ENCODE measurements around the gene MGMT. TPM values are rescaled to one million over a fixed set of nuclear protein-coding genes. Genes with fewer than 3 reads are reported as not detected.
"Not testable (repeated sequence)": the region's sequence is repeated elsewhere in the genome, so short reads cannot be mapped to it uniquely, and the experiment has no call there.

MGMT gene
- total RNA-seq, 6 experiments from 2014 or later: 36.5 to 53.4 (median 42.3) TPM

- H3K4me1 ChIP-seq: no peaks in the 10 kb centered on the region
- H3K4me3 ChIP-seq: no peak overlapping the region
- no peak for DNase-seq
- no peaks in the 10 kb centered on the region for H3K36me3 ChIP-seq
- H3K27ac ChIP-seq: no peak overlapping the region
- intact Hi-C loops (cut with DNase I): no loop called here
- H3K27me3 ChIP-seq: no peaks in the 10 kb centered on the region
- H3K9me3 ChIP-seq: no peaks in the 10 kb centered on the region
- 92% methylated on average over 4 of the region's 10 CpGs for WGBS (ENCODE audit: insufficient coverage, low coverage, low lambda C conversion rate, missing lambda C conversion rate)
- TF ChIP-seq, protein P1, sequence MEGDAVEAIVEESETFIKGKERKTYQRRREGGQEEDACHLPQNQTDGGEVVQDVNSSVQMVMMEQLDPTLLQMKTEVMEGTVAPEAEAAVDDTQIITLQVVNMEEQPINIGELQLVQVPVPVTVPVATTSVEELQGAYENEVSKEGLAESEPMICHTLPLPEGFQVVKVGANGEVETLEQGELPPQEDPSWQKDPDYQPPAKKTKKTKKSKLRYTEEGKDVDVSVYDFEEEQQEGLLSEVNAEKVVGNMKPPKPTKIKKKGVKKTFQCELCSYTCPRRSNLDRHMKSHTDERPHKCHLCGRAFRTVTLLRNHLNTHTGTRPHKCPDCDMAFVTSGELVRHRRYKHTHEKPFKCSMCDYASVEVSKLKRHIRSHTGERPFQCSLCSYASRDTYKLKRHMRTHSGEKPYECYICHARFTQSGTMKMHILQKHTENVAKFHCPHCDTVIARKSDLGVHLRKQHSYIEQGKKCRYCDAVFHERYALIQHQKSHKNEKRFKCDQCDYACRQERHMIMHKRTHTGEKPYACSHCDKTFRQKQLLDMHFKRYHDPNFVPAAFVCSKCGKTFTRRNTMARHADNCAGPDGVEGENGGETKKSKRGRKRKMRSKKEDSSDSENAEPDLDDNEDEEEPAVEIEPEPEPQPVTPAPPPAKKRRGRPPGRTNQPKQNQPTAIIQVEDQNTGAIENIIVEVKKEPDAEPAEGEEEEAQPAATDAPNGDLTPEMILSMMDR (IDR thresholded peaks at IDR 0.05): no peak
- TF ChIP-seq POLR2A (IDR thresholded peaks at IDR 0.05): no peak
- no peak for ATAC-seq
These were observed 45.5 kb upstream of the MGMT start for GRCh38 chr10:129421399-129422010.

GRCh38 chr10:129424978-129425377 lies 42.1 kb upstream of the MGMT start:
- intact Hi-C loops (cut with DNase I): no loop called here
- H3K4me3 ChIP-seq: no peak overlapping the region
- 67% methylated on average over 5 of the region's 15 CpGs for WGBS (ENCODE audit: insufficient coverage, low coverage, low lambda C conversion rate, missing lambda C conversion rate)
- no peak for TF ChIP-seq POLR2A (IDR thresholded peaks at IDR 0.05)
- TF ChIP-seq, protein P1 (IDR thresholded peaks at IDR 0.05): no peak
- H3K36me3 ChIP-seq: no peaks in the 10 kb centered on the region
- H3K4me1 ChIP-seq: no peaks in the 10 kb centered on the region
- H3K27ac ChIP-seq: no peak overlapping the region
- H3K9me3 ChIP-seq: no peaks in the 10 kb centered on the region
- no peak for ATAC-seq
- no peak for DNase-seq
- no peaks in the 10 kb centered on the region for H3K27me3 ChIP-seq

DNA sequence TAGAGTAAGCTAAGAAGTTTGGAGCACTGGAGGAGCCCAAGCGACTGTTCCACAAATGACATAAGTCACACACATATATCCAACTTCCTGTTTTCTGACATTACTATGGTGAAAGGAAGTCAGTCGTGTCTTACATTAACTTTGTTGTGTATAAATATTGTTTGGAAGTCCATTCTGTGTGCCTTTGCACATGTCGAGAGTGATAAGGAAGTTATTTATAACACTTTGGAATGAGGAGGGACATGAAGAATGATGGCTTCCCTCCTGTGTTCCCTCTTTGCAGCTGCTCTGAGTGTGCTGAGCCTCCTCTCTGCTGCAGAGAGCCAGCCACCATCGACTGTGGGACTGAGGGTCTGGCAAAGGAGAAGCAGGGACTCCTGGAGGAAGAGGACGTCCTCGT lies 40.4 kb upstream of the MGMT start:
- TF ChIP-seq, protein P1 (IDR thresholded peaks at IDR 0.05): no peak
- no peak for TF ChIP-seq POLR2A (IDR thresholded peaks at IDR 0.05)
- Histone ChIP-seq H3K9me3 (no peaks in the 10 kb centered on the region), H3K27ac (no peak overlapping the region), H3K27me3 (no peaks in the 10 kb centered on the region), H3K4me1 (no peaks in the 10 kb centered on the region), H3K36me3 (no peaks in the 10 kb centered on the region), H3K4me3 (no peak overlapping the region)
- WGBS (ENCODE audit: insufficient coverage, low coverage, low lambda C conversion rate, missing lambda C conversion rate): 28% methylated on average over 5 of the region's 6 CpGs
- intact Hi-C loops (cut with DNase I): no loop called here
- ATAC-seq: peak; percentile 42 to 89 (median 62)
- no peak for DNase-seq

GRCh38 chr10:129433266-129433665 lies 33.8 kb upstream of the MGMT start:
- Histone ChIP-seq H3K4me3 (no peak overlapping the region), H3K36me3 (no peaks in the 10 kb centered on the region), H3K9me3 (no peaks in the 10 kb centered on the region), H3K4me1 (no peaks in the 10 kb centered on the region), H3K27me3 (no peaks in the 10 kb centered on the region), H3K27ac (no peak overlapping the region)
- WGBS (ENCODE audit: insufficient coverage, low coverage, low lambda C conversion rate, missing lambda C conversion rate): no CpG with 5 or more reads among the region's 7 CpGs
- ATAC-seq (peak in 1 of 4 donors; percentile 41), DNase-seq (no peak)
- no peak for TF ChIP-seq POLR2A (IDR thresholded peaks at IDR 0.05)
- TF ChIP-seq, protein P1 (IDR thresholded peaks at IDR 0.05): no peak
- intact Hi-C loops (cut with DNase I): no loop called here

GRCh38 chr10:129435724-129436123 lies 31.3 kb upstream of the MGMT start:
- DNase-seq; ATAC-seq; H3K27me3 ChIP-seq; intact Hi-C loops (cut with DNase I); H3K36me3 ChIP-seq; H3K9me3 ChIP-seq; H3K4me3 ChIP-seq; H3K27ac ChIP-seq; H3K4me1 ChIP-seq: not testable (repeated sequence)
- 66% methylated on average over 4 of the region's 4 CpGs for WGBS (ENCODE audit: insufficient coverage, low coverage, low lambda C conversion rate, missing lambda C conversion rate)
